HepG2 (cell line): ENCODE results near the gene GPC6. TPM values are rescaled to one million over a fixed set of nuclear protein-coding genes. Genes with fewer than 3 reads are reported as not detected.
A peak's percentile ranks its signal among the peaks of the same experiment; 100 is the strongest.

ENCODE experiments used
- FOXA1 ChIP-seq, 2 experiments: fragments of 450-650 bp in 1 of 2; sonication (generic) in 1 of 2; formaldehyde crosslinking in 1 of 2; IDR thresholded peaks; 2 replicates each; pipeline versions ENCODE4 v1.4.0 to v1.6.1; 2016 to 2020; ENCODE audit warnings: missing genetic modification reagents in 1 of 2
- HDAC2 ChIP-seq: sonication (generic); formaldehyde crosslinking; IDR thresholded peaks from 2 replicates; pipeline ENCODE4 v1.4.0; 2020; ENCODE audit warnings: missing genetic modification reagents
- ISL2 ChIP-seq: sonication (generic); formaldehyde crosslinking; IDR thresholded peaks from 2 replicates; pipeline ENCODE4 v1.5.0; 2020; ENCODE audit warnings: missing genetic modification reagents
- KDM5B ChIP-seq: sonication (generic); formaldehyde crosslinking; IDR thresholded peaks from 2 replicates; pipeline ENCODE4 v1.4.0; 2020; ENCODE audit warnings: missing genetic modification reagents, mild to moderate bottlenecking, borderline replicate concordance
- REXO4 ChIP-seq: sonication (generic); formaldehyde crosslinking; IDR thresholded peaks from 2 replicates; pipeline ENCODE4 v1.8.0; 2022; ENCODE audit warnings: missing genetic modification reagents, mild to moderate bottlenecking, borderline replicate concordance
- TAF1 ChIP-seq: sonication (generic); formaldehyde crosslinking; IDR thresholded peaks from 2 replicates; pipeline ENCODE4 v1.4.0; 2020; ENCODE audit warnings: missing genetic modification reagents
- ZMYM3 ChIP-seq: sonication (generic); formaldehyde crosslinking; IDR thresholded peaks from 2 replicates; pipeline ENCODE4 v1.5.1; 2020; ENCODE audit warnings: mild to moderate bottlenecking, missing genetic modification reagents
- ZNF232 ChIP-seq: sonication (generic); formaldehyde crosslinking; IDR thresholded peaks from 2 replicates; pipeline ENCODE4 v1.4.0; 2020; ENCODE audit warnings: missing genetic modification reagents, borderline replicate concordance
- ZNF235 ChIP-seq: sonication (generic); formaldehyde crosslinking; IDR thresholded peaks from 2 replicates; pipeline ENCODE4 v1.8.1; 2023; ENCODE audit warnings: mild to moderate bottlenecking, missing genetic modification reagents, borderline replicate concordance
- ZNF264 ChIP-seq: sonication (generic); formaldehyde crosslinking; IDR thresholded peaks from 2 replicates; pipeline ENCODE4 v1.4.0; 2020; ENCODE audit warnings: missing genetic modification reagents
- ZNF644 ChIP-seq: IDR thresholded peaks from 2 replicates; pipeline ENCODE4 v1.6.1; 2016; ENCODE audit warnings: low read depth
- ZNF670 ChIP-seq: sonication (generic); formaldehyde crosslinking; IDR thresholded peaks from 2 replicates; pipeline ENCODE4 v1.8.0; 2022; ENCODE audit warnings: mild to moderate bottlenecking, missing genetic modification reagents, borderline replicate concordance
- ZNF75D ChIP-seq: sonication (generic); formaldehyde crosslinking; IDR thresholded peaks from 2 replicates; pipeline ENCODE4 v1.8.1; 2023; ENCODE audit warnings: missing genetic modification reagents, mild to moderate bottlenecking, borderline replicate concordance
- polyA plus RNA-seq, 8 experiments: library from polyadenylated mRNA; depleted of rRNA in 3 of 8; stranded (reverse) in 7 of 8; unstranded in 1 of 8; fragments of >200 nt; fragmentation: Illumina TruSeq in 4 of 8; extraction: Trizol in 4 of 8; gene quantifications; 2 replicates each; pipeline versions ENCODE4 v1.2.1 to v1.2.3, GENCODE V29; 2011 to 2016; ENCODE audit warnings: low read depth in 4 of 8, missing spikeins in 1 of 8, mixed read lengths in 1 of 8; ENCODE audit not compliant: insufficient read depth in 1 of 8
- total RNA-seq, 5 experiments: library from RNA; depleted of rRNA; stranded (reverse); fragments of >200 nt; fragmentation: Illumina TruSeq; extraction: Trizol; gene quantifications; 2 replicates each; pipeline ENCODE4 v1.2.3, GENCODE V29; 2016; ENCODE audit warnings: low read depth in 1 of 5
- TF ChIP-seq, protein P1 (sequence below): fragments of 450-650 bp; IDR thresholded peaks from 2 replicates; pipeline ENCODE4 v1.6.1; 2017
- TF ChIP-seq, protein P2 (sequence below): sonication (generic); formaldehyde crosslinking; IDR thresholded peaks from 2 replicates; pipeline ENCODE4 v1.8.1; 2023; ENCODE audit warnings: mild to moderate bottlenecking, missing genetic modification reagents
- TF ChIP-seq, protein P3 (sequence below): sonication (generic); formaldehyde crosslinking; IDR thresholded peaks from 2 replicates; pipeline ENCODE4 v1.9.0; 2021; ENCODE audit warnings: missing genetic modification reagents, borderline replicate concordance
- TF ChIP-seq, protein P4 (sequence below): sonication (generic); formaldehyde crosslinking; IDR thresholded peaks from 2 replicates; pipeline ENCODE4 v1.5.1; 2020; ENCODE audit warnings: mild to moderate bottlenecking, moderate library complexity, missing genetic modification reagents
- TF ChIP-seq, protein P5 (sequence below): sonication (generic); formaldehyde crosslinking; IDR thresholded peaks from 2 replicates; pipeline ENCODE4 v1.4.0; 2020; ENCODE audit warnings: low read depth, mild to moderate bottlenecking, missing genetic modification reagents
- TF ChIP-seq, protein P6 (sequence below): sonication (generic); formaldehyde crosslinking; IDR thresholded peaks from 2 replicates; pipeline ENCODE4 v1.5.0; 2020; ENCODE audit warnings: mild to moderate bottlenecking, missing genetic modification reagents

The GPC6 gene
- total and polyA plus RNA-seq, 2 of the 13 experiments (the other 11 are each of a cell fraction or from before 2014, with no cell fraction given): 24.5 to 33.9 TPM

DNA sequence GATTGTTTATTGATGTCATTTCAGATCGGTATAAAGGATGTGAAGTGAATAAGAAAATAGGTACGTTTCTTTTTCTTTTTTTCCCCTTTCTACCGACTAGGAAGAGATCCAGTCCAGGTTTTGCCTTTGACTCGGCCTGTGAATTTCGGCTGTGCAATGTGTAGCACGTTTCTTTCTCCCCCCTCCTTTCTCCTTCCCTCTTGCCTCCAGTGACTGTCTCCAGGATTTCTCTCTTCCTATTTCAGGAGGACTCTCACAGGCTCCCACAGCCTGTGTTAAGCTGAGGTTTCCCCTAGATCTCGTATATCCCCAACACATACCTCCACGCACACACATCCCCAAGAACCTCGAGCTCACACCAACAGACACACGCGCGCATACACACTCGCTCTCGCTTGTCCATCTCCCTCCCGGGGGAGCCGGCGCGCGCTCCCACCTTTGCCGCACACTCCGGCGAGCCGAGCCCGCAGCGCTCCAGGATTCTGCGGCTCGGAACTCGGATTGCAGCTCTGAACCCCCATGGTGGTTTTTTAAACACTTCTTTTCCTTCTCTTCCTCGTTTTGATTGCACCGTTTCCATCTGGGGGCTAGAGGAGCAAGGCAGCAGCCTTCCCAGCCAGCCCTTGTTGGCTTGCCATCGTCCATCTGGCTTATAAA is at the start of gene GPC6 (continued):
- TF ChIP-seq, protein P1, sequence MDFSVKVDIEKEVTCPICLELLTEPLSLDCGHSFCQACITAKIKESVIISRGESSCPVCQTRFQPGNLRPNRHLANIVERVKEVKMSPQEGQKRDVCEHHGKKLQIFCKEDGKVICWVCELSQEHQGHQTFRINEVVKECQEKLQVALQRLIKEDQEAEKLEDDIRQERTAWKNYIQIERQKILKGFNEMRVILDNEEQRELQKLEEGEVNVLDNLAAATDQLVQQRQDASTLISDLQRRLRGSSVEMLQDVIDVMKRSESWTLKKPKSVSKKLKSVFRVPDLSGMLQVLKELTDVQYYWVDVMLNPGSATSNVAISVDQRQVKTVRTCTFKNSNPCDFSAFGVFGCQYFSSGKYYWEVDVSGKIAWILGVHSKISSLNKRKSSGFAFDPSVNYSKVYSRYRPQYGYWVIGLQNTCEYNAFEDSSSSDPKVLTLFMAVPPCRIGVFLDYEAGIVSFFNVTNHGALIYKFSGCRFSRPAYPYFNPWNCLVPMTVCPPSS: no peak
- TF ChIP-seq, protein P2, sequence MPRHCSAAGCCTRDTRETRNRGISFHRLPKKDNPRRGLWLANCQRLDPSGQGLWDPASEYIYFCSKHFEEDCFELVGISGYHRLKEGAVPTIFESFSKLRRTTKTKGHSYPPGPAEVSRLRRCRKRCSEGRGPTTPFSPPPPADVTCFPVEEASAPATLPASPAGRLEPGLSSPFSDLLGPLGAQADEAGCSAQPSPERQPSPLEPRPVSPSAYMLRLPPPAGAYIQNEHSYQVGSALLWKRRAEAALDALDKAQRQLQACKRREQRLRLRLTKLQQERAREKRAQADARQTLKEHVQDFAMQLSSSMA (CRISPR knock-in tag): no peak
- TF ChIP-seq ZMYM3 (CRISPR knock-in tag): peak; percentile 22
- TF ChIP-seq, protein P3, sequence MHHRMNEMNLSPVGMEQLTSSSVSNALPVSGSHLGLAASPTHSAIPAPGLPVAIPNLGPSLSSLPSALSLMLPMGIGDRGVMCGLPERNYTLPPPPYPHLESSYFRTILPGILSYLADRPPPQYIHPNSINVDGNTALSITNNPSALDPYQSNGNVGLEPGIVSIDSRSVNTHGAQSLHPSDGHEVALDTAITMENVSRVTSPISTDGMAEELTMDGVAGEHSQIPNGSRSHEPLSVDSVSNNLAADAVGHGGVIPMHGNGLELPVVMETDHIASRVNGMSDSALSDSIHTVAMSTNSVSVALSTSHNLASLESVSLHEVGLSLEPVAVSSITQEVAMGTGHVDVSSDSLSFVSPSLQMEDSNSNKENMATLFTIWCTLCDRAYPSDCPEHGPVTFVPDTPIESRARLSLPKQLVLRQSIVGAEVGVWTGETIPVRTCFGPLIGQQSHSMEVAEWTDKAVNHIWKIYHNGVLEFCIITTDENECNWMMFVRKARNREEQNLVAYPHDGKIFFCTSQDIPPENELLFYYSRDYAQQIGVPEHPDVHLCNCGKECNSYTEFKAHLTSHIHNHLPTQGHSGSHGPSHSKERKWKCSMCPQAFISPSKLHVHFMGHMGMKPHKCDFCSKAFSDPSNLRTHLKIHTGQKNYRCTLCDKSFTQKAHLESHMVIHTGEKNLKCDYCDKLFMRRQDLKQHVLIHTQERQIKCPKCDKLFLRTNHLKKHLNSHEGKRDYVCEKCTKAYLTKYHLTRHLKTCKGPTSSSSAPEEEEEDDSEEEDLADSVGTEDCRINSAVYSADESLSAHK (CRISPR knock-in tag): no peak
- TF ChIP-seq, protein P4, sequence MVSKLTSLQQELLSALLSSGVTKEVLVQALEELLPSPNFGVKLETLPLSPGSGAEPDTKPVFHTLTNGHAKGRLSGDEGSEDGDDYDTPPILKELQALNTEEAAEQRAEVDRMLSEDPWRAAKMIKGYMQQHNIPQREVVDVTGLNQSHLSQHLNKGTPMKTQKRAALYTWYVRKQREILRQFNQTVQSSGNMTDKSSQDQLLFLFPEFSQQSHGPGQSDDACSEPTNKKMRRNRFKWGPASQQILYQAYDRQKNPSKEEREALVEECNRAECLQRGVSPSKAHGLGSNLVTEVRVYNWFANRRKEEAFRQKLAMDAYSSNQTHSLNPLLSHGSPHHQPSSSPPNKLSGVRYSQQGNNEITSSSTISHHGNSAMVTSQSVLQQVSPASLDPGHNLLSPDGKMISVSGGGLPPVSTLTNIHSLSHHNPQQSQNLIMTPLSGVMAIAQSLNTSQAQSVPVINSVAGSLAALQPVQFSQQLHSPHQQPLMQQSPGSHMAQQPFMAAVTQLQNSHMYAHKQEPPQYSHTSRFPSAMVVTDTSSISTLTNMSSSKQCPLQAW (CRISPR knock-in tag): 0 out of 2 replicates have a peak, but pooled peaks have one; percentile 11
- TF ChIP-seq FOXA1 (IDR thresholded peaks at IDR 0.05): no peak
- no peak for TF ChIP-seq FOXA1 (CRISPR knock-in tag; IDR thresholded peaks at IDR 0.05)
- TF ChIP-seq, protein P5, sequence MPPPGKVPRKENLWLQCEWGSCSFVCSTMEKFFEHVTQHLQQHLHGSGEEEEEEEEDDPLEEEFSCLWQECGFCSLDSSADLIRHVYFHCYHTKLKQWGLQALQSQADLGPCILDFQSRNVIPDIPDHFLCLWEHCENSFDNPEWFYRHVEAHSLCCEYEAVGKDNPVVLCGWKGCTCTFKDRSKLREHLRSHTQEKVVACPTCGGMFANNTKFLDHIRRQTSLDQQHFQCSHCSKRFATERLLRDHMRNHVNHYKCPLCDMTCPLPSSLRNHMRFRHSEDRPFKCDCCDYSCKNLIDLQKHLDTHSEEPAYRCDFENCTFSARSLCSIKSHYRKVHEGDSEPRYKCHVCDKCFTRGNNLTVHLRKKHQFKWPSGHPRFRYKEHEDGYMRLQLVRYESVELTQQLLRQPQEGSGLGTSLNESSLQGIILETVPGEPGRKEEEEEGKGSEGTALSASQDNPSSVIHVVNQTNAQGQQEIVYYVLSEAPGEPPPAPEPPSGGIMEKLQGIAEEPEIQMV: 0 out of 2 replicates have a peak, but pooled peaks have one; percentile 45
- TF ChIP-seq HDAC2: peak; percentile 11
- TF ChIP-seq ZNF644 (CRISPR knock-in tag): 0 out of 2 replicates have a peak, but pooled peaks have one; percentile 31
- TF ChIP-seq ISL2 (CRISPR knock-in tag): 0 out of 2 replicates have a peak, but pooled peaks have one; percentile 22
- TF ChIP-seq ZNF235: no peak
- TF ChIP-seq KDM5B (CRISPR knock-in tag): no peak
- TF ChIP-seq, protein P6, sequence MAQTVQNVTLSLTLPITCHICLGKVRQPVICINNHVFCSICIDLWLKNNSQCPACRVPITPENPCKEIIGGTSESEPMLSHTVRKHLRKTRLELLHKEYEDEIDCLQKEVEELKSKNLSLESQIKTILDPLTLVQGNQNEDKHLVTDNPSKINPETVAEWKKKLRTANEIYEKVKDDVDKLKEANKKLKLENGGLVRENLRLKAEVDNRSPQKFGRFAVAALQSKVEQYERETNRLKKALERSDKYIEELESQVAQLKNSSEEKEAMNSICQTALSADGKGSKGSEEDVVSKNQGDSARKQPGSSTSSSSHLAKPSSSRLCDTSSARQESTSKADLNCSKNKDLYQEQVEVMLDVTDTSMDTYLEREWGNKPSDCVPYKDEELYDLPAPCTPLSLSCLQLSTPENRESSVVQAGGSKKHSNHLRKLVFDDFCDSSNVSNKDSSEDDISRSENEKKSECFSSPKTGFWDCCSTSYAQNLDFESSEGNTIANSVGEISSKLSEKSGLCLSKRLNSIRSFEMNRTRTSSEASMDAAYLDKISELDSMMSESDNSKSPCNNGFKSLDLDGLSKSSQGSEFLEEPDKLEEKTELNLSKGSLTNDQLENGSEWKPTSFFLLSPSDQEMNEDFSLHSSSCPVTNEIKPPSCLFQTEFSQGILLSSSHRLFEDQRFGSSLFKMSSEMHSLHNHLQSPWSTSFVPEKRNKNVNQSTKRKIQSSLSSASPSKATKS (CRISPR knock-in tag): no peak
- TF ChIP-seq ZNF232 (CRISPR knock-in tag): 0 out of 2 replicates have a peak, but pooled peaks have one; percentile 8
- TF ChIP-seq TAF1 (CRISPR knock-in tag): no peak; the same call in none of the 2 replicates
- TF ChIP-seq REXO4: no peak
- no peak for TF ChIP-seq ZNF670 (CRISPR knock-in tag)
- no peak for TF ChIP-seq ZNF75D
- 0 out of 2 replicates have a peak, but pooled peaks have one; percentile 34 for TF ChIP-seq ZNF264 (CRISPR knock-in tag)
